Forelimb muscle (tissue), 1 donor: ENCODE measurements around the gene SH2D4B. TPM values are rescaled to one million over a fixed set of nuclear protein-coding genes. Genes with fewer than 3 reads are reported as not detected.
"Not testable (repeated sequence)": the region's sequence is repeated elsewhere in the genome, so short reads cannot be mapped to it uniquely, and the experiment has no call there.

Experiments used
- DNase-seq: peaks from one replicate; pipeline ENCODE4 v3.0.0-alpha.2; 2013; ENCODE audit warnings: low read depth
- polyA plus RNA-seq: library from polyadenylated mRNA; unstranded; fragments of 120-200 nt; gene quantifications from one replicate; pipeline ENCODE4 v1.2.1, GENCODE V29; 2013; ENCODE audit not compliant: insufficient read length

The SH2D4B gene
- polyA plus RNA-seq, 1 donor = not detected

DNA sequence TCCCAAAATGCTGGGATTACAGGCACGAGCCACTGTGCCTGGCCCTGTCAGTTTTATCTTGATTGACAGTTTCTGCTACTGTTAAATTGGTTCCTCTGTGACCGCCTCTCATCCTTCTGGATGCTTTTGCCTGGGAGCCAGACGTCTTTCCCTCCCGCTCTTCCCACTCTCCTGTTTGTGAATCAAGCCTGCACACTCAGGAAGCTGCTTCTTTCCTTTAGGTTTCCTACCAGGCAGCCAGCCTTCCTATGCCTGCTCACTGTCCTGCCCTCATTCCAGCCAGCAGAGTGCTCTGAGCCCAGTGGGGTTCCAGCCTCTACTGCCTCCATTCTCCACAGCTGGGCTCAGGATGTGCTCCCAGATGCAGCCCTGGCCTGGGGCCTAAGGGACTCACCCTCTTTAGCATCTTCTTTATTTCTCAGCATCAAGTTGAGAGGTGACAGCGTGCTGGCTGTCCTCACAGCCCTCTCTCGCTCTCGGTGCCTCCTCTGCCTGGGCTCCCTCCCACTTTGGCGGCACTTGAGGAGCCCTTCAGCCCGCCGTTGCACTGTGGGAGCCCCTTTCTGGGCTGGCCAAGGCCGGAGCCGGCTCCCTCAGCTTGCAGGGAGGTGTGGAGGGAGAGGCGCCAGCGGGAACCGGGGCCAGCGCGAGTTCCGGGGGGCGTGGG, 5.1 kb downstream of the SH2D4B start:
- DNase-seq = no peak

- DNase-seq = not testable (repeated sequence)
Measured at GRCh38 chr10:80543319-80543672, 5.6 kb downstream of the SH2D4B start.

- no peak for DNase-seq
Measured at GRCh38 chr10:80544316-80544953, 6.7 kb downstream of the SH2D4B start.

- DNase-seq = no peak
Measured at GRCh38 chr10:80545258-80545881, 7.7 kb downstream of the SH2D4B start.

DNA sequence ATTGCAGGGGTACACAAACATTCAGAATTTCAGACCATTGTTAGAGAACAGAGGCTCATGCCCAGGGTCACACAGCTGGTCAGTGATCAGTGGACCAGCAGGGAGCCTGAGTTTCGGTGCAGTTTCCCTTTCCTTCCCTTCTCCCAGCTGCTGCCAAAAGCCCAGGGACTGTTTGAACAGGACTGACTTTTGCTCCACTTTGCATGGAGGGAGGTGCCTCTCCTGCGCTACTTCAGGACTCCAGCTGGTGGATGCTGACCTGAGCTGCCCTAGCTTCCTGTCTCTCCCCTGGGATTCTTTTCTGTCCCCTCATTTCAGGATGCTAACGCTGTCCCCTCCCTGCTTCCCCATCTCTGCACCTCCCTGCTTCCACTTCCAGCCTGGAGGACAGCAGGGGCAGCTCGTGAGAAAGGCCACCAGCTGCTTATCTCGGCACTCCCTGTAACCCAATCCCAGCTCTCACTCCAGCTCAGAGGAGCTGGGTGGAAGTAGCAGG, 14.5 kb downstream of the SH2D4B start:
- no peak for DNase-seq

DNA sequence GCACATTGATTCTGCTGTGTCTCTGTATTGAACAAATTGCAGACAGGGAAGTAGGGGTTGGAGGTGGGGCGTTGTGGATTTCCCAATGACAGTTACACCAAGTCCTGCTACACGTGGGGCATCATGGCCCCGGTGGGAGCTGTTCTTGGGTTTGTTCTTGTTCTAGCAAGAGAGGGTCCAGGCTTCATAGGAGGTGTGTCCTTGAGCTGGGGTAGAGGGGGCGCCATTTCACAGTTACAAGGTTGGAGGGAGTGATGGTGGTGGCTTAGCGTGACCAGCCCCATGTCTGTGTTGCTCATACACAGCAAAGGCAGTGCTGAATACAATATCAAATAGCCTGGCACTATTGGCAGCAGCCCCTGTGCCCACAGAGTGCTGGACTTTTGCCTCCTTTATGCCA, 15.7 kb downstream of the SH2D4B start:
- DNase-seq = no peak

GRCh38 chr10:80554050-80554449, 16.3 kb downstream of the SH2D4B start:
- DNase-seq = no peak

DNA sequence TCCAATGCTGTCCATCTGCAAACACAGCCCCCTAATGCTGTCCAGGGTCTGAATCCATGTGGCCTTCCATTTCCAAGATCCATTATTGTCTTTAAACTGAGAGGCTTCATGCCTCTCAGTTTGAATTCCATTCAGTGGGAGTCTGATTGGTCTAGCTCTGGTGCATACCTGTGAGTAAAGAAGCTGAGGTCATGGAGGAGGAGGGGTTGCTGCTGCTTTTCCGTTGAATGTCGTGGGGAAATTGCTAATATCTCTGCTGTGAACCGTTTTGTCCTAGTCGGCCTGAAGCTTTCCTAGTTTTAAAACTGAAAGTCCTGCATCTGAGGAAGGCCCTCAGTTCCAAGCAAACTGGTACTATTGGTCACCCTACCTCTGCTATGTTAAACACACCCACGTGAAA, 17.7 kb downstream of the SH2D4B start:
- DNase-seq = no peak

DNA sequence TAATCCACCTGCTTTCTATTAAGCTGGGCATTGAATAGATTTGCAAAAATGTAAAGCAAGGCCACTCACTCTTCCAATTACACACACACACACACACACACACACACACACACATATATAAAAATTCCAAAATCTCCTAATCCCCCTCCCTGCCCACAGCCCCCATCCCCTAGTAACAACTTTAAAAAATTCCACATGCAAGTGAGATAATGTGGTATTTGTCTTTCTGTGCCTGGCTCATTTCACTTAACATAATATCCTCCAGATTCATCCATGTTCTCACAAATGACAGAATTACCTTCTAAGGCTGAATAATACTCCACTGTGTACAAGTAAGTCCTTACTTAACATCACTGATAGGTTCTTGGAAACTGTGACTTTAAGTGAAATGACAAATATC, 24.2 kb downstream of the SH2D4B start:
- no peak for DNase-seq

DNA sequence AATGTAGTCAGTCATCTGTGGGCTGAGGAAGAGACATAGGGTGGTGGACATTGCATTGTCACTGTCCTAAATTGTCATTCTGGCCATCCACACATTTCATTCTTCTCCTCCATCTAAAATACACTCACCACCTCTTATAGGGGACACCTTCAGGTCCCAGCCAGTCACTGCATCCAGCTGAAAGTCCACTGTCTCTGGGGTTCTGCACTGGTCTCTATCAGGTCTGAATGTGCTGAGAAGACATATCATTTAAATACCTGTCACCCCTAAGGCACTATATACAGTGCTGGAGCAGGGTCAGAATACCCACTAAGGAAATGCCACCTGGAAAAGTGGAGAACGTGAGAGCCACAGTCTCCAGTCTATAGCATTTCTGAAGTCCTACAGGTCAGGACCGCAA, 29.6 kb downstream of the SH2D4B start:
- DNase-seq = no peak

DNA sequence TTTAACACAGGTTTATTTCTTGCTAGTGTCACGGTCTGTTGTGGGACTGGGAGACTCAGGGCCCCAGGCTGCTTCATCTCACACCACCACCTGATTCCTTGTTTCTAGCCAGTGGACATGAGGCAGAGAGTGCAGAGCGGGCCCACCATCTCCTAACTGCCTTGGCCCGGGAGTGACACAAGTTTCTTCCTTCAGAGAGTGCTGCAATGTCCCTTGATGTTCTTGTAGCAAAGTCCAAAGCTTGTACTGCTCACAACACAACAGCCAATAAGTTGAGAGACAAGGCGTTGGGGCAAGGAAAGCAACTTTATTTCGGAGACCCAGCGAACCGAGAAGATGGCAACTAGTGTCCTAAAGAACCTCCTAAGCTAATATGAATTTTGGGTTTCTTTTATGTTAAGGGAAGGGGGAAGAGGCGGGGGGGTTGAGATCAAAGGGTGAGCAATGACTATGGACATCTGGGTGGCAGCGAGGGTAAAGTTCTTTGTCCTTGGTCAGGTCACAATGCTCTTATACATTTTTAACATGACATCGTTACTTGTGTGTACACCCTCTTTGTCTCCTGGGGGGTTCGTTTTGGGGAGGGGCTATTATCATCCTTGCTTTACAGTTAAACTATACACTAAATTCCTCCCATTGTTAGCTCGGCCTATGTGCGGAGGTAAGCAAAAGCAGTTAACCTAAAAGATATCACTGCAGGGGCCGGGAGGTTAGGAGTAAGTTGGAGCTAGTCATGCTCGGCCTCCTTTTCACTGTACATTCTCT, 31.6 kb downstream of the SH2D4B start:
- DNase-seq = no peak

GRCh38 chr10:80571352-80571751, 33.6 kb downstream of the SH2D4B start:
- DNase-seq = no peak

- no peak for DNase-seq
Measured at GRCh38 chr10:80579181-80579763, 41.6 kb downstream of the SH2D4B start.

DNA sequence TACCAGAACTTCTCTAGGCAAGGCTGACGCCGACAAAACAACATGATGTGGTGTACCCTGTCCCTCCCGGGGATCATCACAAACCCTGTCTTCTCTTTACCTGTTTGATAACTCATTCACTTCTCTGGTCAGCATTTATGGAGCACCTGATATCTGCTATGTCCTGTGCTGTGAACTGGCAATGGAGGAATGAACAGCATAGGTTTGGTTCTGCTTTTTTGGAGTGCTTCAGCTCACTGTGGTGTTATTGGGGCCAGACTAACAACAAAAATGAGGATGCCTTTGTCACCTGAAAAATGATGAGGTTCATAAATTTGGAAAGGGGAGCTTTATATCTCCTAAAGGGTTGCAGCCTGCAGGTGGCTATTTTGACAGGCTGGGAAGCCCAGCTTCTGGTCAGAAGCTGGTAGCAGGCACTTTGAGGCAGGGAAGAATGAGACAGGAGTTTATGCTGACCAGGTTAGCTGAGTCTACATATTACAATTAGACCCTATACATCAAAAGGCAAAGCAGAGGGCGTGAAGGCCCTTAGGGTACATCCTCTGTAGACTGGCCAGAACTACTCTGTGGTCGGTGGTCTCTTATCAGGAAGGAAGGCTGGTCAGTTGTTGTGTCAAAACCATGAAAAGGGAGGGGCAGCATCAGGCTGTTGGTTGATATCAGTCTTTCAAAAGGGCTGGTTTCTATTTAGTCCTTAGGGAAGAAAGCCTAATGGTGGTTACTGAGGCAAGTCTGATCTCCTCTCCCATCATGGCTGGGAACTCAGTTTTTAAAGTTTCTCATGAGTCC, 42.3 kb downstream of the SH2D4B start:
- DNase-seq = no peak

DNA sequence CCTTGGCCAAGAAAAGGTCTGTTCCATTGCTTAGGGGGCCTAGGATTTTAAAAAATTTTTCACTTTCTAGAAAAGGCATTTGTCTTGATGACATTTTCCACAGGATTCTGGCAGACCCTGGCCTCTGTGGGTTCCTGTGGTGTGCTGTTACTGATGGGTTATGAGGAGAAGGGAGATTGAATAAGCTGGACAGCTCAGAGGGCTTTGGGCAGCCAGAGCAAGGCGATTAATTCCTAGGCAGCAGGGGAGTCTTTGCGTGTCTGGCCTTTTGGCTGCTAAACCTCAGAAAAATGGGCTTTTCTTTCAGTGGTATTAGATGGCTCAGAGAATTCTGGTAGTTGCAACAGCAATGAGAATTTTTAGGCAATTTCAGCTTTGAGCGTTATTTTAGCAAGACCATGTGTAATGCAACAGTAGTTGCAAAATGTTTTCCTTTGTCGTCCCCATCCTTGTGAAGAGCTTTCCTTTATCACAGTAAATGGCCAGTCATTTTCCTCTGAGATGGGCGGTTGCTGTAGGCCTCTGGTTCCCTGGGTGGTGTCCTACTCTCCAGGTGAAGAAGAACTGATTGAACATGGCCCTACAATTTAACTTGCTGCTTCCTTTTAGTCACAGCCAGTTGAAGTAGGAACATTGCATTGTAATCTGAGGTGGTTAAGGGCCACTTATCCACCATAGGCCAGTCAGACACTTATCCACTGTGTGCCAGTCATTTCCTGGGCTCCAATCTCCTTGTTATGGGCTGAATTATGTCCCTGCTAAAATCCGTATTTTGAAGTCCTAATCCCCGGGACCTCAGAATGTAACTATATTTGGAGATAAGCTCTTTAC, 43.2 kb downstream of the SH2D4B start:
- DNase-seq = no peak

- DNase-seq = no peak
Measured at GRCh38 chr10:80581469-80581835, 43.8 kb downstream of the SH2D4B start.

GRCh38 chr10:80582286-80582960, 44.7 kb downstream of the SH2D4B start:
- DNase-seq = no peak

DNA sequence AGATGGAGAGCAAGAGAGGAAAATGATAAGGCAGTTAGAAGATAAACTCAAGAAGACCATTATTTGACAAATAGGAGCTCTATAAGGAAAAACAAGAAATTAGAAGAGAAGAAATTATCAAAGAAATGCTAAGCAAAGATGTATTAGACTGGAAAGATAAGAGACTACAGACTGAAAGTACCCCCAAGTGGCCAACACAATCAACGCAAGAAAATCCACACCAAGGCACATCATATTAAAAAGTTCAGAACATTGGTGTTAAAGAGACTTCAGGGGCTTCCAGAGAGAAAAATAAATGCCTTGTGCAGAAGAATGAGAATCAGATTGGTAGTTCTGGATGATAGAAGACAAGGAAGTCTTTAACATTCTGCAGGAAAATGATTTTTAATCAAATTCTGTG, 46.0 kb downstream of the SH2D4B start:
- no peak for DNase-seq

GRCh38 chr10:80585812-80586211, 48.1 kb downstream of the SH2D4B start:
- no peak for DNase-seq

- no peak for DNase-seq
Measured at GRCh38 chr10:80588546-80588945, 50.8 kb downstream of the SH2D4B start.
